Loucy (cell line): ENCODE results near the gene HES5.
A peak's percentile ranks its signal among the peaks of the same experiment; 100 is the strongest.

Experiments
- H2AFZ ChIP-seq: fragments of 200-600 bp; sonication (generic); 2 replicates; pipeline ENCODE4 v1.6.0; 2016; ENCODE audit warnings: antibody characterized with exemption, mild to moderate bottlenecking, low read length, moderate library complexity
- H3F3A ChIP-seq: fragments of 200-600 bp; 2 replicates; pipeline ENCODE4 v1.6.0; 2016; ENCODE audit warnings: antibody characterized with exemption, low read depth, mild to moderate bottlenecking
- H3K27me3 ChIP-seq: fragments of 200-600 bp; sonication (generic); 2 replicates; pipeline ENCODE4 v1.6.1; 2014; ENCODE audit warnings: low read length, mild to moderate bottlenecking; ENCODE audit not compliant: insufficient read depth, poor library complexity, severe bottlenecking
- H3K36me3 ChIP-seq: fragments of 200-600 bp; sonication (generic); 2 replicates; pipeline ENCODE4 v1.6.1; 2016; ENCODE audit warnings: low read length; ENCODE audit not compliant: insufficient read depth
- H3K4me1 ChIP-seq: fragments of 200-600 bp; sonication (generic); 2 replicates; pipeline ENCODE4 v1.5.1; 2014; ENCODE audit warnings: low read length, mild to moderate bottlenecking; ENCODE audit not compliant: insufficient read depth, poor library complexity, severe bottlenecking
- H3K4me2 ChIP-seq: fragments of 200-600 bp; sonication (generic); 2 replicates; pipeline ENCODE4 v1.6.0; 2014; ENCODE audit warnings: antibody characterized with exemption, low read length, low read depth, mild to moderate bottlenecking; ENCODE audit not compliant: poor library complexity, severe bottlenecking
- H3K4me3 ChIP-seq: fragments of 200-600 bp; sonication (generic); 2 replicates; pipeline ENCODE4 v1.5.1; 2014; ENCODE audit warnings: low read length, mild to moderate bottlenecking, mixed read lengths; ENCODE audit not compliant: poor library complexity, severe bottlenecking
- H3K79me2 ChIP-seq: fragments of 200-600 bp; sonication (generic); 2 replicates; pipeline ENCODE4 v1.6.1; 2014; ENCODE audit warnings: low read length; ENCODE audit not compliant: insufficient read depth
- H3K9ac ChIP-seq: fragments of 200-600 bp; sonication (generic); 2 replicates; pipeline ENCODE4 v1.6.0; 2014; ENCODE audit warnings: mild to moderate bottlenecking, low read depth, low read length, moderate library complexity; ENCODE audit not compliant: poor library complexity, severe bottlenecking
- H3K9me2 ChIP-seq: fragments of 200-600 bp; sonication (generic); replicated peaks from 2 replicates; pipeline ENCODE4 v1.6.1; 2016; ENCODE audit warnings: low read depth, low read length, mixed read lengths
- H3K9me3 ChIP-seq: fragments of 200-600 bp; sonication (generic); 2 replicates; pipeline ENCODE4 v1.6.1; 2014; ENCODE audit warnings: mild to moderate bottlenecking, antibody characterized with exemption, low read length, low read depth; ENCODE audit not compliant: insufficient read depth
- H4K20me1 ChIP-seq: fragments of 200-600 bp; sonication (generic); 2 replicates; pipeline ENCODE4 v1.6.0; 2014; ENCODE audit warnings: antibody characterized with exemption, low read length, mild to moderate bottlenecking; ENCODE audit not compliant: insufficient read depth, poor library complexity, severe bottlenecking
- CTCF ChIP-seq: fragments of 200-600 bp; sonication (generic); conservative IDR thresholded peaks from 2 replicates; pipeline ENCODE4 v1.5.1; 2014; ENCODE audit warnings: mild to moderate bottlenecking, antibody characterized with exemption, low read length
- EZH2phosphoT487 ChIP-seq: fragments of 200-600 bp; IDR thresholded peaks from 2 replicates; pipeline ENCODE4 v1.6.1; 2018; ENCODE audit warnings: antibody characterized with exemption, mild to moderate bottlenecking, moderate library complexity, borderline replicate concordance

HES5 gene

GRCh38 chr1:2545754-2546514 is 15.9 kb upstream of the HES5 start:
- no peak for TF ChIP-seq CTCF
- TF ChIP-seq EZH2phosphoT487, result no peak
- no peaks in the 10 kb centered on the region for H3K9me3 ChIP-seq
- no peaks in the 10 kb centered on the region for H3K9me2 ChIP-seq
- peaks cover 8% of the 10 kb centered on the region; the same call in 1 of the 2 replicates for H3K79me2 ChIP-seq
- H2AFZ ChIP-seq, result peak overlapping the region; percentile 55
- no peaks in the 10 kb centered on the region for H3K27me3 ChIP-seq
- H3K36me3 ChIP-seq, result no peaks in the 10 kb centered on the region
- H3K4me3 ChIP-seq, result peak overlapping the region; percentile 79
- H4K20me1 ChIP-seq, result no peaks in the 10 kb centered on the region
- H3K9ac ChIP-seq, result peak overlapping the region; percentile 88
- no peaks in the 10 kb centered on the region for H3F3A ChIP-seq
- peaks cover 28% of the 10 kb centered on the region for H3K4me1 ChIP-seq
- peak overlapping the region; percentile 95 for H3K4me2 ChIP-seq

GRCh38 chr1:2544875-2545640 is 15.0 kb upstream of the HES5 start:
- H3K36me3 ChIP-seq, result no peaks in the 10 kb centered on the region
- no peaks in the 10 kb centered on the region for H3F3A ChIP-seq
- peaks cover 28% of the 10 kb centered on the region for H3K4me1 ChIP-seq
- TF ChIP-seq EZH2phosphoT487, result no peak
- TF ChIP-seq CTCF, result no peak
- peak overlapping the region; percentile 70 for H3K4me2 ChIP-seq
- no peaks in the 10 kb centered on the region for H3K9me3 ChIP-seq
- peak overlapping the region; percentile 68 for H3K4me3 ChIP-seq
- peak overlapping the region; percentile 70 for H3K9ac ChIP-seq
- no peak overlapping the region for H2AFZ ChIP-seq
- peaks cover 8% of the 10 kb centered on the region; the same call in 1 of the 2 replicates for H3K79me2 ChIP-seq
- no peaks in the 10 kb centered on the region for H3K27me3 ChIP-seq
- H4K20me1 ChIP-seq, result no peaks in the 10 kb centered on the region
- H3K9me2 ChIP-seq, result no peaks in the 10 kb centered on the region

DNA sequence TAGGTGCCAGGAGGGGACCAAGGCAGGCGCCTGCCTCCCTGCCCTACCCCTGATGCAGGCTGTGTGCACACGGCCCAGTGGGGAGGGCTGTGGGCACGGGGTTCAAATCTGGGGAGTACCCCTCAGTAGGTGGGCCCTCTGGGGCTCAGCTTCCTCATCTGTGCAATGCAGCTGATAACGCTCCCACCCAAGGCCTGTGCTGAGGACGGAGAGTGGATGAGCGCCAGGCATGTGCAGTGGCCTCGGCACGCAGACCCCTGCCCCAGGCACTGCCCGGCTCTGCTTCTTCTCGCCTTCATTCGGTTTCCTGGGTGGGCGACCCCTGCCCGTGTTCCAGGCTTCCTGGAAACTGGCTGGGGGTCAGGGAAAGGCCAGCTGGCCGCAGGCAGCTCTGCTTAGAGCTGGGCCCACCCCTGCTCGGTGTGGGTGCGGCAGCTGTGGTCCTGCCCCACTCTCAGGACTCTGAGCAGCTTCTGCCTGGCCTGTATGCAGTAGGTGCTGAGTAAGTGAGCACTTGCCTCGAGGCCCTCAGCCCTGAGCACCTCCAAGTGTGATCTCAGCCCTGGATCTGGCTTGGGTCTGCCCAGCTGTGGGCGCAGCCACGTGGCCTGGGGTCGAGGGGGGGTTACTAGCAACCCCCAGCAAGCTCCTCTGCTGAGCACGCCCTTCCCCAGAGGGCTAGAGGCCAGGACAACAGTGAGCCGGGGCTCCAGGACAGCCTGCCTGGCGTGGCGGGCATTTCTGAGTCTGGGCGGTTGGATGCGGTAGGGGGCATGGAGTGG is 14.2 kb upstream of the HES5 start:
- Histone ChIP-seq H3K36me3 (no peaks in the 10 kb centered on the region), H3K9me2 (no peaks in the 10 kb centered on the region), H3K4me1 (peaks cover 27% of the 10 kb centered on the region), H3K4me2 (no peak overlapping the region), H4K20me1 (no peaks in the 10 kb centered on the region), H3F3A (no peaks in the 10 kb centered on the region), H3K4me3 (no peak overlapping the region), H3K9me3 (no peaks in the 10 kb centered on the region), H3K79me2 (peaks cover 8% of the 10 kb centered on the region; the same call in 1 of the 2 replicates), H3K27me3 (no peaks in the 10 kb centered on the region), H3K9ac (no peak overlapping the region), H2AFZ (no peak overlapping the region)
- no peak for TF ChIP-seq EZH2phosphoT487
- no peak for TF ChIP-seq CTCF
